CD4-positive, alpha-beta T cell treated with Interleukin-6 at 100 ng/mL for 8 hours (primary cell): ENCODE measurements around the gene TANC1.
A peak's percentile ranks its signal among the peaks of the same experiment; 100 is the strongest.
"Not testable (repeated sequence)": the region's sequence is repeated elsewhere in the genome, so short reads cannot be mapped to it uniquely, and the experiment has no call there.

ENCODE experiments used
- DNase-seq: peaks from one replicate; pipeline ENCODE4 v3.0.0-alpha.2; 2020; ENCODE audit warnings: mixed read lengths, low spot score

TANC1 gene

GRCh38 chr2:159029936-159030335 lies 61.5 kb downstream of the TANC1 start:
- no peak for DNase-seq

GRCh38 chr2:159030674-159031380 lies 62.4 kb downstream of the TANC1 start:
- DNase-seq = no peak

- no peak for DNase-seq
Measured at GRCh38 chr2:159032146-159032545, 63.7 kb downstream of the TANC1 start.

GRCh38 chr2:159032580-159032979 lies 64.1 kb downstream of the TANC1 start:
- DNase-seq = no peak

DNA sequence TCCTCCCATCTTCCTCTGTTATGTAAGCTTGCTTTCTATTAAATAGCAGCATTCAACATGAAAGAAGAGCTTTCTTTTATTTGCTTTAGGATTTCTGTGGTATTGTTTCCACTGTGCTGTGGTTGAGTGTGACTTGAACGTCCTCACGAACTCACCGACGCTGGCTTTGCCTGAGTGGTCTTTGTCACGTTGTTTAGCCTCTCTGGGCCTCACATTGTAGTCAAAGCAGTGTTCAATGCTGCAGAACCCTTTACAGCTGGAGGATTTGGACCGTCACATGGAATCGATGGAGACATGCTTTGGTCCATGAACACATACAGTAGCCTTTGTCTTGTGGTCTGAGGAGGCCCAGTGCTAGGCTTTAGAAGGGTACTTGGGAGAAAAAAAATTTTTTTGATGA lies 66.3 kb downstream of the TANC1 start:
- no peak for DNase-seq

- peak; percentile 12 for DNase-seq
Measured at GRCh38 chr2:159035790-159036411, 67.5 kb downstream of the TANC1 start.

DNA sequence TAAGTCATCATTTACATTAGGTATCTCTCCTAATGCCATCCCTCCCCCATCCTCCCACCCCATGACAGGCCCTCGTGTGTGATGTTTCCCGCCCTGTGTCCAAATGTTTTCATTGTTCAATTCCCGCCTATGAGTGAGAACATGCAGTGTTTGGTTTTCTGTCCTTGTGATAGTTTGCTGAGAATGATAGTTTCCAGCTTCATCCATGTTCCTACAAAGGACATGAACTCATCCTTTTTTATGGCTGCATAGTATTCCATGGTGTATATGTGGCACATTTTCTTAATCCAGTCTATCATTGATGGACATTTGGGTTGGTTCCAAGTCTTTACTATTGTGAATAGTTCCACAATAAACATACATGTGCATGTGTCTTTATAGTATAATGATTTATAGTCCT lies 68.0 kb downstream of the TANC1 start:
- DNase-seq = not testable (repeated sequence)

DNA sequence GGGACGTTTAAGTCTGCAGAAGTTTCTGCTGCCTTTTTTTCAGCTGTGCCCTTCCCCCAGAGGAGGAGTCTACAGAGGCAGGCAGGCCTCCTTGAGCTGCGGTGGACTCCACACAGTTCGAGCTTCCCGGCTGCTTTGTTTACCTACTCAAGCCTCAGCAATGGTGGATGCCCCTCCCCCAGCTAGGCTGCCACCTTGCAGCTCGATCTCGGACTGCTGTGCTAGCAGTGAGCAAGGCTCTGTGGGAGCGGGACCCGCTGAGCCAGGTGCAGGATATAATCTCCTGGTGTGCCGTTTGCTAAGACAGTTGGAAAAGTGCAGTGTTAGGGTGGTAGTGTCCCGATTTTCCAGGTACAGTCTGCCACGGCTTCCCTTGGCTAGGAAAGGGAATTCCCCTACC lies 72.9 kb downstream of the TANC1 start:
- not testable (repeated sequence) for DNase-seq

DNA sequence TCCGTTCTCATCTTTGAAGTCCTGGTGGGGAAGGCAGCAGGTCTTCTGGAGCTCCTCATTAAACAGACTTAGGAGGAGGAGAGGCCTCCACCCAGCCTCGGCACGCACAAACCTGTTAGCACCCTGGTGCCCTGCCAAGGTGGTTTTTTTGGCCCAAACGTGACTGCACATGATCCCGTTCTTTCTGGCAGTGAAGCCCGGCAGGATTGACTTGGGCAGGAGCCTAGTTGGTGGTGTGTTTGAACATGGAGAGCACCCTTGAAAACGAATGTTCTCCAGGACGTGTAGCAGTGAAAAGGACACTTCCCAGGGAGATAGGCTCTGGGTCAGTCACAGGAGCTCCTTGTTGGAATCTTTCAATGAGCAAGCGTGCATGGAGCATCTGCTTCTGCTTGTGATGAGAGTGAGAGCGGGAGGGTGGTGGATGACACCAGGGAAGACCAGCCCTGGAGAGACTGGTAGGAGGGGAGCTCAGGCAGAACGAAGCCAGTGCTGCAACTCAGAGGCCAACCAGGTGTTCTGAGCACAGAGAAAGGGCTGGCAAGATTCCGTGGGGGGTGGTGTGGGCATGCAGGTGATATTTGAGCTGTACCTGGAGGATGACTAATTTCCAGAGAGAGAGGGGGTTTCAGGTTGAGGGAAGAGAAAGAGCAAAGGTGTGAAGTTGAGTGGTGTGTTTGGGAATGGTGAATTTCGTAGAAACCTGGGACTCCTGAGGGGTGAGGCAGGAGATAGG lies 73.8 kb downstream of the TANC1 start:
- no peak for DNase-seq

DNA sequence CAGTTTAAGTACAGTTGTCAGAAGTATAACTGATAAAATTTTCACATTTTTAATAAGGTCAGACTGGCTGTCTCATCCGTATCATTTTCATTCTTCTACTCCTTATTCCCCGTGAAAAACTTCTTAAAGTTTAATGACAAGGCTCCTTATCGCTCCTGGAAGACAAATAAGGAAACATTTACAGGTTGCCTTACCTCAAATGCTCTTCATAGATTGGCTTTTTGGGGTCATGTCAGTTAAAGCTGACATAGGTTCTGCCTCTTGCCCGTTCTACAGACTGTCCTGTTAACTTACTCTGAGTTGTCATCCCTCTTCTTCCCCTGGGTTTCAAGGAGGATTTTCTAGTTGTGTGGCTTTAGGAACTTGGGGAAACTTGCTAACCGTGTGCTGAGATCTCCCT lies 75.3 kb downstream of the TANC1 start:
- no peak for DNase-seq

DNA sequence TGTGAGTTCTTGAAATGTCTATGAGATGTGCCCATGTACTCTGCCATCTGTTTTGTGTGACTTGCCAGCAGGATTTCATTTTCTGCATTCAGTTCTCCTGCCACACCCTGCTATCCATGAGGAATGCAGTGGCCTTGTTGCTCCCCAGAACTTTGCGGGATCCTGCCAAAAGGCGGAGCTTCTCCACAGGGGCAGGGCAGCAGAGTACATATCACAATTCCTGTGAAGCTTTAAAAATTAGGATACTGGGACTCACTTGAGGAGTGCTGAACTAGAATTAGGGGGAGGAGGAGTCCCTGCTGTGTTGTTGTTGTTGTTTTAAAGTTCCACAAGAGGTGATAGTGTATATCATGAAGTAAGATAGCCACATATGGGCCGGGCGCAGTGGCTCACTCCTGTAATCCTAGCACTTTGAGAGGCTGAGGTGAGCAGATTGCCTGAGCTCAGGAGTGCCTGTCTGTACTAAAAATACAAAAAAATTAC lies 76.4 kb downstream of the TANC1 start:
- DNase-seq = no peak

- no peak for DNase-seq
Measured at GRCh38 chr2:159045545-159046454, 77.4 kb downstream of the TANC1 start.

DNA sequence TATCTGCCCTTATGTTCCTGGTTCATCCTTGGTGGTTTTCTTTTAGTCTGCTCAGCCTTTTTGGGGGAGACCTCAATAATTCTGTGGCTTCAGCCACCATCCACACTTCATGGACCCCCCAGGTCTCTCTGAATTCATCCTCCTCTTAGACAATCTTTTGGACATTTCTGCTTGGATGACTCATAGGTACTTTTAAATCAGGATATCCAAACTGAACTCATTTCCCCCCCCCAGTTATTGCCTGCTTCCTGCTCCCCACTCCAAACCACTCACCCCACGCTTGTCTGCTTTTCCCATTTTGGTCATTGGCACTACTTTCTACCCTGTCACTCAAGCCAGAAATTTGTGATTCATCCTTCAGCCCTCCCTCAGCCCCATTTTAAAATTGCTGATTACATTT lies 78.5 kb downstream of the TANC1 start:
- DNase-seq = no peak

GRCh38 chr2:159050426-159050825 lies 82.0 kb downstream of the TANC1 start:
- no peak for DNase-seq

- no peak for DNase-seq
Measured at GRCh38 chr2:159051133-159051532, 82.7 kb downstream of the TANC1 start.

GRCh38 chr2:159051661-159052060 lies 83.2 kb downstream of the TANC1 start:
- no peak for DNase-seq

DNA sequence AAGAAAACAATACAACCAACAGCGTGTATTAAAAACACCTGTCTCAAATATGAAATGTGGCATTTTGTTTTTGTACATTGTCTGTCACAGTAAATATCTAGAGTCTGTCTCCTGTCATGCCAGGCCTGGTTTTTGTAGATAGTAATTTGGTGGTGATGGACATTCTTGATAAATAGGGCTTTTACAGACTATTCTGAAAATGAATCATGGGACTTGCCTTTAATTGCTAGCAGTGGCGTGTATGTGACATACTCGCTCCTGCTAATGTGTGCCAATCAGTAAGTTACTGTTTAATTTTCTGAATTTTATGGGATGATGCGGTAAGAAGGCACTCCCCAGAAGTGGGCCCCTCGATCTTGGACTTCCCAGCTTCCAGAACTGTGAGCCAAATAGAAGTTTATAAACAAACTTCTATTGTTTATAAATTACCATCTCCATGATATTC lies 83.7 kb downstream of the TANC1 start:
- DNase-seq = no peak

GRCh38 chr2:159053161-159054031 lies 85.0 kb downstream of the TANC1 start:
- no peak for DNase-seq

DNA sequence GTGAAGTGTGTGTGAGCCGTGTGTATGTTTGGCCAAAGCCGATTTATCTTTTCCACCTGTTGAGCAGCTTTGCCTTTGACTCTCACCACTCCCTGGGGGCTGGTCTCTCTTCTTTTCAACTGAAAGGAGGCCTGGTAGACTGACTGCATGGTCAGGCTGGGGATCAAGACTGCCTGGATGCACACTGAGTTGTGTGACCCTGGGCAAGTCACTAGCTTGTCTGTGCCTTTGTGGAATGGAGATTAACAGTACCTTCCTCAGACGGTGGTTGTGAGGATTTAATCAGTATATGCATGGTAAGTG lies 85.5 kb downstream of the TANC1 start:
- no peak for DNase-seq

DNA sequence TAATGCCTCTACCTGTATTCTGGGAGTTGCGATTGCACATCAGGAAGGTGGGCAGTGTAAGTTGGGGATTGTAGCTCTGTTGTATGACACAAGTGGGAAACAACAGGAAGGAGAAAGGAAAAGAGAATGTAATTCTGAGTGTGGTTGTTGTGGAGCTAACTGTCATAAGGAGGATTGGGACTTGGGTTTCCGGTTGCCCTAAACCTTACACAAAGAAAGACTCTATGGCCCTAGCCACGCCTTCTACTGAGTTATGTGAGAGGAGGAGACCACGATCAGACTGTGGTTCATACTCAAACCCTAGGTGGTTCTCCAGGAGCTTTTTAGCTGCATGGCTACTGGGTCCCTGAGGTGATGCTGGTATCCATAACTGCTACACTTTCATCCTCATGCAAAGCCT lies 86.5 kb downstream of the TANC1 start:
- DNase-seq = no peak

GRCh38 chr2:159060518-159060917 lies 92.1 kb downstream of the TANC1 start:
- no peak for DNase-seq
